HG03457 (cell line): ENCODE measurements around the gene SLC25A6.
"Not testable (repeated sequence)": the region's sequence is repeated elsewhere in the genome, so short reads cannot be mapped to it uniquely, and the experiment has no call there.

Experiments used
- ATAC-seq: cut with Tn5 transposase; IDR thresholded peaks from one replicate; pipeline ENCODE4 v1.9.1; 2021; ENCODE audit warnings: moderate number of reproducible peaks; ENCODE audit not compliant: unreplicated experiment

The SLC25A6 gene

DNA sequence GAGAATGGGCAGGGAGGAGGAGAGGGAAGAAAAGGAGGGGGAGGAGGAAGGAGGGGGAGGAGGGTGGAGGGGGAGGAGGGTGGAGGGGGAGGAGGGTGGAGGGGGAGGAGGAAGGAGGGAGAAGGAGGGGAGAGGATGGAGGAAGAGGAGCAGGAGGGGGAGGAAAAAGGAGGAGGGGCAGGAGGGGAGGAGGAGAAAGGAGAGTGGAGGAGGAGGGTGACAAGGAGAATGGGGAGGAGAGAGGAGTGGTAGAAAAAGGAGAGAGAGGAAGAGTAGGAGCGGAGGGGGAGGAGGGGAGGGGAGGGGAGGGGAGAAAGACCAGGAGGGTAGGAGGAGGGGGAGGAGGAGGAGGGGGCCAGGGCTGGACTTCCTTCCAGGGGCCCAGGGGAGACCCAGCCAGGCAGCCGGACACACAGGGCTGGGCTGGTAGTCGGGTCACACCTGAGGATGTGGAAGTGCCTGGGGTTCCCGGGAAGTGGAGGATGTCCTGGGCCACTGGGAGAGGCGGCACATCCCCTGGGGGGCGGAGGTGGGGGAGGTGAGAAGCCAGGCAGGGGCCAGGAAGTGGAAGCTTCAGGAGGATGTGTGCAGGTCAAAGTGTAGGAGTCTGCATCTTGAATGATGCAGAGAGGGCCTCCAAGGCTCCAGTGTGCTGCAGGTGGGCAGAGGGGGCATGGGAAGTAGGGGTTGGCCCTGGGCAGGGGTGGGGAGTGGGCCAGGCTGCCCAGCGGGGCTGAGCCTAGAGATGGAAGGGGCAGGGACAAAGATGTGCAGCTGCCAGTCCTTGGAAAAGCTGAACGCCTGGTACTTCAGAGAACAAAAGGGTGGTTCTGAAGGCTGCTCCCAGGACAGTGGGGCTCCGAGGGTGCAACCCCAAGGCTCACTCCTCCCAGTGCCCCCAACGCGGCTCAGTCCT lies 36.5 kb downstream of the SLC25A6 start:
- ATAC-seq = no peak

DNA sequence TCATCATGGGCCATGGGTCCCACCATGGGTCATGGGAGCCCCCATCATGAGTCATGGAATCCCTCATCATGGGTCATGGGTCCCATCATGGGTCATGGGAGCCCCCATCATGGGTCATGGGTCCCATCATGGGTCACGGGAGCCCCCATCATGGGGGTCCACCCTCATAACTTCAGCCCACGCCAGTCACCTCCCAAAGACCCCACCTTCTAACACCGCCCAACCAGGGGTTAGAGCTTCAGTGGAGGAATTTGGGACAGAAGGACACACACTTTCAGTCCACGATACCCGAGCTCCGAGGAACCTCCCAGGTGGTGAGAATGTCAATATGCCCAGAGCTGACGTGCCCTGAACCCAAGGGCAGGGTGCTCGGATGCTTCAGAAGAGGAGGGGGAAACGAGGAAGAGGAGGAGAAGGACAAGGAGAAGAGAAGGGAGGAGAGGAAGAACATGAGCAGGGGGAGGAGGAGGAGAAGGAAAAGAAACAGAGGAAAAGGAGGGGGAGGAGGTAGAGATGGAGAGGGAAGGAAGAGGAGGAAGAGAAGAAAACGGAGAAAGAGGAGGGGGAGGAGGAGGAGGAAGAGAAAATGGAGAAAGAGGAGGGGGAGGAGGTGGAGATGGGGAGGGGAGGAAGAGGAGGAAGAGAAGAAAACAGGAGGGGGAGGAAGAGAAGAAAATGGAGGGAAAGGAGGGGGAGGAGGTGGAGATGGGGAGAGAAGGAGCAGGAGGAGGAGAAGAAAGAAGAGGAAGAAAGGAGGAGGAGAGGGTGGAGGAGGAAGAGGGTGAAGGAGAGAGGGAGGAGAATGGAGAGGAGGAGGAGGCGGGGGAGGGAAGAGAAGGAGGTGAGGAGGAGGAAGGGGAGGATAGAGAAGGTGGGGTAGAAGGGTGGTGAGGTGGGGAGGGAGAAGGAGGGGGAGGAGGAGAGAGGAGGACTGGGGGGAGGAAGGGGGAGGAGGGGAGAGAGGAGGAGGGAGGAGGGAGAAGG lies 37.6 kb downstream of the SLC25A6 start:
- ATAC-seq = no peak

DNA sequence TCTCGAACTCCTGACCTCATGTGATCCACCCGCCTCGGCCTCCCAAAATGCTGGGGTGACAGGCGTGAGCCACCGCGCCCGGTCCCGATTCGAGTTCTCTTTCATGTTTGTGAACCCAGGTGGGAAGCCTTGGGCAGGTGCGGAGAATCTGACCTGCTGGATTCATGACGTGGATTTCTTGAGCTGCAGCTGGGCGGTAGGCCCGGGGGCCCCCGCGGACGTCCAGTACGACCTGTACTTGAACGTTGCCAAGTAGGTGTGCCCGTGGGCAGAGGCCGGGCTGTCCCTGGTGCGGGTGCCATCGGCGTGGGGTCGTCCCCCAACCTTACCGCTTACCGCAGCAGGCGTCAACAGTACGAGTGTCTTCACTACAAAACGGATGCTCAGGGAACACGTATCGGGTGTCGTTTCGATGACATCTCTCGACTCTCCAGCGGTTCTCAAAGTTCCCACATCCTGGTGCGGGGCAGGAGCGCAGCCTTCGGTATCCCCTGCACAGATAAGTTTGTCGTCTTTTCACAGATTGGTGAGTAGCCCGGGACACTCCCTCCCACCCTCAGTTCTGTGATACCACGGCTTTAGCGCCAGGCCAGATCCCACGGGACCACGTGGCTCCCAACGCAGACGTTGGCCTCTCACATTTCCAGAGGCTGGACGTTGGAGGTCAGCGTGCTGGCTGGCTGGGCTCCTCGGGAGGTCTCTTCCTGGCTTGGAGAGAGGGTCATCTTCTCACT lies 39.8 kb downstream of the SLC25A6 start:
- ATAC-seq = no peak

DNA sequence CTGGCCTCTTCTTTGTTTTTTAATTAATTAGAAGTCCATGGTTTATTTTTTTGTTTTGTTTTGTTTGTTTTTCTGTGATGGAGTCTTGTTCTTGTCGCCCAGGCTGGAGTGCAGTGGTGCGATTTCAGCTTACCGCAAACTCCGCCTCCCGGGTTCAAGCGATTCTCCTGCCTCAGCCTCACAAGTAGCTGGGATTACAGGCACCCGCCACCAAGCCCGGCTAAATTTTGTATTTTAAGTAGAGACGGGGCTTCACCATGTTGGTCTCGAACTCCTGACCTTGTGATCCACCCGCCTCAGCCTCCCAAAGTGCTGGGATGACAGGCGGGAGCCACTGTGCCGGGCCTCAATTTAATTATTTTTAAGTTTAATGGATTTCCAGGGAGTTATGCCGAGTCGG lies 42.3 kb downstream of the SLC25A6 start:
- ATAC-seq = not testable (repeated sequence)

DNA sequence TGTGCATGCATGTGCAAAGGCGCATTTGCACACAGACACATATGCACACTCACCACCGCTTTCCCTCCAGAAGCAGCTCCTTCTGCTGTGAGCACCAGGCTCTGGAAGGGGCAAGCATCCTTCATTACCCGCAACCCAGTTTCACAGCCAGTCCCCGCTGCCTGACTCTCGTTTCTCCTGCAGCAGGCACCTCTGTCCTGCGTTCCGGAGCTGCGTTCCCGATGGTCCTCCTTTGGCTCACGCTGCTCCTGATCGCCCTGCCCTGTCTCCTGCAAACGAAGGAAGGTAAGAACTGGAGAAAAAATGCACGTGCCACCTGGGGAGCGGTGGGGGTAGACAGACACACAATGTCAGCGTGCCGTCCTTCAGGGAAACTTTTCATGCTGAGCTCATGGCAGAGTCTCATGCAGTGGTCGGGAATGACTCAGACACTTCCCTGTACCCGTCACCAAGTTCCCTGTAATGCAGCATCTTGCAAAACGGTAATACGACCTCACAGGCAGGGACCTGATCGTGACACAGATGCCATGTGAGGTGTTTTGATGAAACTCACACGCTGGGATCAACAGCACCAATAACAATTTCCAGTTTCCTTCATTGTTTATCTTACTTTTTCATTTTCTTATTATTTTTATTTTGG lies 50.2 kb downstream of the SLC25A6 start:
- no peak for ATAC-seq

DNA sequence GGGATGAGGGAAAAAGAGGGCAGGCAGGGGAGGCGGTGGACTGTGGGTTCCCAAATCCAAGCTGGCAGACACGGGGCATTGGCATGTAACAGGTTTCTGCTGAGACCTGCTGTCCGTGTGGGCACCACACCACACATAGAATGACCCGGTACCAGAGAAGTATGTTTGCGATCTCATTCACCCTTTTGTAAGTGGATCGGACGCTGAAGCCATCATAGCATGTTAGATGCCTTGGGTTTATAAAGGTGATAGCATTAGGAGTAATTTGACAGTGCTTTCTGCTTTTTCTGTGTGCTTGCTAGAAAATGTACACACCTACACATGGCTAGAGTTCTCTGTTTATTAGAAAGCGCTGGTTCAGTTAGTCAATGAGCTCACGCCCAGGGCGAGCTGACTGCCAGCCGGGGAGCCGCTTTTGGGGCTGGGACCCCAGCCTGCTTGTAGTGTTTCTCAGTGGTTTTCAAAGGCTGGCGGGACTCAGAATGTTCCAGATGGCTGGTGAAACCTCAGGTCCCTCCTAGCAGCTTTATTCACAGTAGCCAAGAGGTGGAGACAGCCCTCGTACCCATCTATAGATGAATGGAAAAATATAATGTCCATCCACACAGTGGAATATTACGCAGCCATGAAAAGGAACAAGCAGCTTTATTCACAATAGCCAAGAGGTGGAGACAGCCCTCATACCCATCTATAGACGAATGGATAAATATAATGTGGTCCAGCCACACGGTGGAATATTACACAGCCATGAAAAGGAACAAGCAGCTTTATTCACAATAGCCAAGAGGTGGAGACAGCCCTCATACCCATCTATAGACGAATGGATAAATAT lies 54.7 kb downstream of the SLC25A6 start:
- ATAC-seq = peak; percentile 40

DNA sequence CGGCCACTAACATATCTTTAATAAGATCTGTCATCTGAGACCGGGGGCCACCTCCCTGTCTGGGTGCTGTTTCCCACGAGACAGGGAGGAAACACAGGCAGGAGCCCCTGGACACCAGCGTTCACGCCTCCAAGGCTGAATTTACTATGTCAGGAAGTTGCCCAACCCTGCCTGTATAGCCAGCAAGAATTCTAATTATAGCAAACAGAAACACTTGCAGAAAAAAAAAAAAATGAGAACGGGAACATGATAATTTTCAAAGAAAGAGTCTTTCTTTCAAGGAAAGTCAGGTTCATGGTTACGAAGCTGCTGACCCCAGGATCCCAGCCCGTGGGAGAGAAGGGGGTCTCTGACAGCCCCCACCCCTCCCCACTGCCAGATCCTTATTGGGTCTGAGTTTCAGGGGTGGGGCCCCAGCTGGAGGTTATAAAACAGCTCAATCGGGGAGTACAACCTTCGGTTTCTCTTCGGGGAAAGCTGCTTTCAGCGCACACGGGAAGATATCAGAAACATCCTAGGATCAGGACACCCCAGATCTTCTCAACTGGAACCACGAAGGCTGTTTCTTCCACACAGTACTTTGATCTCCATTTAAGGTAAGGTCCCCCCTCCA lies 55.5 kb downstream of the SLC25A6 start, which contains the start of gene IL3RA:
IL3RA (plus strand) TSS at position 455 of the 613 bp plus-strand sequence. CDS start 4,981 bp downstream, outside the sequence.
- ATAC-seq = peak; percentile 50
